ENCODE results near the gene PDHB. TPM values are rescaled to one million over a fixed set of nuclear protein-coding genes. Genes with fewer than 3 reads are reported as not detected.

PDHB gene
- polyA plus RNA-seq, 1 donor (not counting 4 experiments of a cell fraction or from before 2014, with no cell fraction given) = 78.9 TPM

- TF ChIP-seq CTCF (optimal IDR thresholded peaks at IDR 0.05 in 1 of 3, IDR thresholded peaks at IDR 0.05 in 1 of 3, conservative IDR thresholded peaks at IDR 0.05 in 1 of 3; ENCODE audit: extremely low read depth in 1 of 3, insufficient read depth in 2 of 3, low read length in 3 of 3) (no peak), EZH2 (IDR thresholded peaks at IDR 0.05; ENCODE audit: low read length) (no peak)
- DNase-seq (ENCODE audit: low read depth, low spot score) = no peak
- Histone ChIP-seq H3K27ac (ENCODE audit: control insufficient read depth, insufficient read depth, low read length) (no peak overlapping the region), H3K9me3 (ENCODE audit: control insufficient read depth, low read depth, low read length) (no peaks in the 10 kb centered on the region), H3K9me1 (ENCODE audit: control insufficient read depth, extremely low read depth, insufficient read depth, low read length) (no peaks in the 10 kb centered on the region), H3K4me3 (ENCODE audit: control insufficient read depth in 2 of 3, extremely low read depth in 1 of 3, insufficient read depth in 2 of 3, low read depth in 1 of 3, low read length in 3 of 3) (no peak overlapping the region), H4K20me1 (ENCODE audit: control insufficient read depth, extremely low read depth, insufficient read depth, low read length) (no peaks in the 10 kb centered on the region), H3K4me2 (ENCODE audit: control insufficient read depth, extremely low read depth, insufficient read depth, low read depth, low read length) (no peak overlapping the region), H2AFZ (ENCODE audit: control insufficient read depth, low read length) (no peak overlapping the region), H3K27me3 (ENCODE audit: control insufficient read depth, extremely low read depth, insufficient read depth, low read length) (no peaks in the 10 kb centered on the region), H3K36me3 (ENCODE audit: control insufficient read depth in 2 of 2, extremely low read depth in 1 of 2, insufficient read depth in 2 of 2, low read length in 2 of 2) (peaks cover 0 to 11% of the 10 kb centered on the region in 2 experiments), H3K9ac (ENCODE audit: control insufficient read depth, extremely low read depth, insufficient read depth, low read length) (no peak overlapping the region), H3K79me2 (ENCODE audit: control insufficient read depth, insufficient read depth, low read length) (no peaks in the 10 kb centered on the region), H3K4me1 (ENCODE audit: control insufficient read depth, extremely low read depth, insufficient read depth, low read length) (no peaks in the 10 kb centered on the region)
- dilution Hi-C loops (cut with MboI; ENCODE audit: extremely low pct_ligation_motif_present, low sequenced_read_pairs) = no loop called here
- FAIRE-seq = no peak
Measured at GRCh38 chr3:58394339-58394738, 39.3 kb downstream of the PDHB start.

GRCh38 chr3:58392181-58392580 is 41.5 kb downstream of the PDHB start:
- H3K79me2 ChIP-seq (ENCODE audit: control insufficient read depth, insufficient read depth, low read length) = no peaks in the 10 kb centered on the region
- no peak overlapping the region for H3K4me3 ChIP-seq (ENCODE audit: control insufficient read depth in 2 of 3, extremely low read depth in 1 of 3, insufficient read depth in 2 of 3, low read depth in 1 of 3, low read length in 3 of 3)
- H3K27ac ChIP-seq (ENCODE audit: control insufficient read depth, insufficient read depth, low read length) = no peak overlapping the region
- no peak overlapping the region for H3K4me2 ChIP-seq (ENCODE audit: control insufficient read depth, extremely low read depth, insufficient read depth, low read depth, low read length)
- DNase-seq (ENCODE audit: low read depth, low spot score) (no peak), FAIRE-seq (no peak)
- H3K9ac ChIP-seq (ENCODE audit: control insufficient read depth, extremely low read depth, insufficient read depth, low read length) = no peak overlapping the region
- dilution Hi-C loops (cut with MboI; ENCODE audit: extremely low pct_ligation_motif_present, low sequenced_read_pairs) = no loop called here
- H3K27me3 ChIP-seq (ENCODE audit: control insufficient read depth, extremely low read depth, insufficient read depth, low read length) = no peaks in the 10 kb centered on the region
- no peak overlapping the region for H2AFZ ChIP-seq (ENCODE audit: control insufficient read depth, low read length)
- peaks cover 0 to 6% of the 10 kb centered on the region in 2 experiments for H3K36me3 ChIP-seq (ENCODE audit: control insufficient read depth in 2 of 2, extremely low read depth in 1 of 2, insufficient read depth in 2 of 2, low read length in 2 of 2)
- peaks cover 3% of the 10 kb centered on the region for H3K4me1 ChIP-seq (ENCODE audit: control insufficient read depth, extremely low read depth, insufficient read depth, low read length)
- H4K20me1 ChIP-seq (ENCODE audit: control insufficient read depth, extremely low read depth, insufficient read depth, low read length) = no peaks in the 10 kb centered on the region
- TF ChIP-seq CTCF (optimal IDR thresholded peaks at IDR 0.05 in 1 of 3, IDR thresholded peaks at IDR 0.05 in 1 of 3, conservative IDR thresholded peaks at IDR 0.05 in 1 of 3; ENCODE audit: extremely low read depth in 1 of 3, insufficient read depth in 2 of 3, low read length in 3 of 3) (no peak), EZH2 (IDR thresholded peaks at IDR 0.05; ENCODE audit: low read length) (no peak)
- H3K9me1 ChIP-seq (ENCODE audit: control insufficient read depth, extremely low read depth, insufficient read depth, low read length) = no peaks in the 10 kb centered on the region
- H3K9me3 ChIP-seq (ENCODE audit: control insufficient read depth, low read depth, low read length) = no peaks in the 10 kb centered on the region

Data from keratinocyte (primary cell).